Jurkat, Clone E6-1 (cell line): ENCODE results near the gene EPC2.
"Not testable (repeated sequence)": the region's sequence is repeated elsewhere in the genome, so short reads cannot be mapped to it uniquely, and the experiment has no call there.

Experiments used
- DNase-seq: peaks from one replicate; pipeline ENCODE4 v3.0.0-alpha.2; 2011; ENCODE audit warnings: low read depth, low spot score
- H3K4me3 ChIP-seq: 2 replicates; pipeline ENCODE4 v1.5.1; 2011; ENCODE audit warnings: mild to moderate bottlenecking, low read length, control low read depth, moderate library complexity

EPC2 gene

DNA sequence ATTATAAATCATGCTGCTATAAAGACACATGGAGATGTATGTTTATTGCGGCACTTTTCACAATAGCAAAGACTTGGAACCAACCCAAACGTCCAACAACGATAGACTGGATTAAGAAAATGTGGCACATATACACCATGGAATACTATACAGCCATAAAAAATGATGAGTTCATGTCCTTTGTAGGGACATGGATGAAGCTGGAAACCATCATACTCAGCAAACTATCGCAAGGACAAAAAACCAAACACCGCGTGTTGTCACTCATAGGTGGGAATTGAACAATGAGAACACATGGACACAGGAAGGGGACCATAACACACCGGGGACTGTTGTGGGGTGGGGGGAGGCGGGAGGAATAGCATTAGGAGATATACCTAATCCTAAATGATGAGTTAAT, 17.8 kb downstream of the EPC2 start:
- DNase-seq, H3K4me3 ChIP-seq: not testable (repeated sequence)

DNA sequence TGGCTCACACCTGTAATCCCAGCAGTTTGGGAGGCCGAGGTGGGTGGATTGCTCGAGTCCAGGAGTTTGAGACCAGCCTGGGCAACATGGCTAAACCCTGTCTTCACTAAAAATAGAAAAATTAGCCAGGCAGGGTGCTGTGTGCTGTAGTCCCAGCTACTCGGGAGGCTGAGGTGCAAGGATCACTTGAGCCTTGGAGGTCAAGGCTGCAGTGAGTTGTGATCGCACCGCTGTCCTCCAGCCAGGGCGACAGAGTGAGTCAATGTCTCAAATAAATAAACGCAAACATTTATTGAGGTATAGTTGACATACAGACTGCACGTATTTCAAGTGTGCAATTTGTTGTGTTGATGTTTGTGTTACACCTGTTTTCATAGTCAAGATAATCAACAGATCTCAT, 19.7 kb downstream of the EPC2 start:
- DNase-seq = no peak

DNA sequence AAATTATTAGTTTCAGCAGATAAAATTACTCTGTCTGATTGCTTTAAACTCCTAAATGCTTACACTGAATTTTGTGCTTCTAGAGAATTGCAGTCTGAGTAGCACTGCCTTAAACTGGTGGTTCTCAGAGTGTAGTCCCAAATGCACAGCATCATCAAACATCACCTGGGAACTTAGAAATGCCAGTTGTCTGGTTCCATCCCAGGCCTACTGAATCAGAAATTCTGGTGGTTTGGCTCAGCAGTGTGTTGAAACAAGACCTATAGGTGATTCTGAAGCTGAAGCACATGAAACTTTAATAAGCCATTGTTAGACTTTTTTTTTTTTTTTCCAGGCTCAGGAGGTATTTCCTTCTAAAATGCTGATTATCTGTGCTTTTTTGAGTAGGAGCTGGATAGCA, 22.0 kb downstream of the EPC2 start:
- DNase-seq = no peak
- H3K4me3 ChIP-seq = no peak overlapping the region

More for the DNA sequence above, 19.7 kb downstream of the EPC2 start:
- no peak overlapping the region for H3K4me3 ChIP-seq

DNA sequence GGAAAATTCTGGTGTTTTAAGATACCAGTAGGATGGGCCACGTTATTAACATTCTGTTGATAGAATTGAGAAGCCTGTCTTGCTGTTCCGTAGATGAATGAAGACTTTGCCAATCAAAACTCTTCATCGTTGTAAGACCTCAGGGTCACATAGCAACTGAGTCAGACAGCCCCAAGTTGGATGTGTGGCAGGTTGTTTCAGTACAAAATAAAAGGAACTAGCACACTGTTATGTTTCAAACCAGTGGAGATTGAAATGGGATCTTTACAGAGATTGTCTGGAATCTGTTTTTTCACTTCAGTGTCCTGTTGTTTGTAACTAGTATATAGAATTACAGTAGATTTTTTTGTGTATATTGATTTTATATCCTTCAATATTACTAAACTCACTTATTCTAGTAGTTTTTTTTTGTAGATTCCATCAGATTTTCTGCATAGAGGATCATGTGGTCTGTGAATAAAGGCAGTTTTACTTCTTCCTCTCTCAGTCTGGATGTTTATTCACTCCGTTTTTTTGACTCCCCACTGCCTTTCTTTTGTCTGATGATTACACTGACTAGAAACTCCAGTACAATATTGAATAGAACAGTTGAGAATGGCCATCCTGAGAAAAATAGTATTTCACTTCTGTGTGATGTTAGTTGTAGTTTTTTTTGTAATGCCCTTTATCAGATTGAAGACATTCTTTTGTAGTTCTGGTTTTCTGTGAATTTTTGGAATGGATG, 22.7 kb downstream of the EPC2 start:
- DNase-seq = no peak
- H3K4me3 ChIP-seq = no peak overlapping the region

DNA sequence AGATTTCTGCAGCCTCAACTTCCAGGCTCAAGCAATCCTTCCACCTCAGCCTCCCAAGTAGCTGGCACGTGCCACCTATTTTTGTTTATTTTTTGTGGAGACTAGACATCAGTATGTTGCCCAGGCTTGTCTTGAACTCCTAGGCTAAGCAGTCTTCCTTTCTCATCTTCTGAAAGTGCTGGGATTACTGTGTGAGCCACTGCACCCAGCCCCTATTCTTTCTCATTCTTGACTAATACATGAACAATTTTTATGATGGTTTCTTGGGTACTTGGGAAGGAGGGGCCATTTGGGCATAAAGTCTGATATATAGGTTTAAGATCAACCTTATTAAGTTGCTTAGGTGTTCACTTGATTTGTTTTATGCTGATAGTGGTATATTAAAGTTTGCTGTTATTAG, 26.2 kb downstream of the EPC2 start:
- H3K4me3 ChIP-seq = no peak overlapping the region
- no peak for DNase-seq

DNA sequence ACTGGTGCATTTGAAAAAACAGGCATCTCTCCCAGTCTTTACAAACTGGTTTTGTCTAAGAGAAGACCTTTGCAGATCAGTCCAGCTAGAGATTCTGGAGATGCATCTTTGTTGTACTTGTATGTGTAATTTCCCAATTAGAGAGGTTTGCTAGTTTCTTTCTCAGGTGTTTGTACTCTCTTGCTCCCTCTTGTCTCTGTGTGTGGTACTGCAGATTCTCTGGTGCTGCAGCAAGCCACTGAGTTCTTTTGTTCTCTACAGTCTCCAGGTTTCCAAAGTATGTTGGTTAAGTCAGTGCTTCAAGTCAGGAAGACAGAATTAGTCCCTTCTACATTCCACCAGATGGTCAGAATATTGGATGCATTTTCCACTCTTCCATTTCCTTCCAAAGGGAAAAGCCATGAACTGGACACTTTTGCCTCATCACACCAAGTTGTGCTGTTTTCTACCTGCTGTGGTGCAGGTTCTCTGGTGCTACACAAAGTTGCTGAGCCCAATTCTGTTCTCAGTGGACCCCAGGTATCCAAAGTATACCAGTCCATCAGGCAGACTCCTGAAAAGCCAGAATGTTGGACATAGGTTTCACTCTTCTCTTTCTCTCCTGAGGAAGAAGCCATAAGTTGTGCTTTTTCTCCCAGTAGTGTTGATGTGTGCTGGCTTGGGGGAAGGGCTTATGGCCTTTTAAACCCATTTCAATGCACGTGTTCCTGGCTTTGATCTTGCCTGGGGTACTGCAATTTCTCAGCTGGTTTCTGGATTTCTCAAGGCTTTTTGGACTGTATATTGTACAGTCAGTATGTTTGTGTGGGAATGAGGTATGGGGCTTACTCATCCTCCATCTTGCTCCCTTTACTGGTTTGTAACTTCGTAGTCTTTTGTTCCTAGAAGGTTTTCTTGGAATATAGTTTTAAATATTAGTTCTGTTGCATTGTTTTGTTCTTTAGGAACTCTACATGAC, 29.8 kb downstream of the EPC2 start:
- no peak overlapping the region for H3K4me3 ChIP-seq
- DNase-seq = peak; percentile 43

DNA sequence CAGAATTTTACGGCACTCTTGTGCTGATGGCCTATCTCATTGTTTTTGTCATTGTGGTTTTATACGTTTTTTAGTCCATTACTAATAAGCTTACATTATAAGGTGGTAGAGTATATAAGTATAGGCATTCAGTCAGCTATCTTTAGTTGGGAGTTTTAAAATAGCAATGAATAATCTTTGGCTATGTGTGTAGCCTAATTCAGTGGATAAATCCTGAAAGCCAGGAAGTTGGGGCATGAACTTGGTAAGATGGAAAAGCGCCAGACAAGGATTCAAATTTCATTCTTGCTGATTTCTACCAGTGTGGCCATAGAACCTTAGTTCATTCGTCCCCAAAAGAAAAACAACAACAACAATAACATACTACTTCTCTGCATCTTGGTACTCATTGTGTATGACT, 31.2 kb downstream of the EPC2 start:
- no peak for DNase-seq
- no peak overlapping the region for H3K4me3 ChIP-seq

DNA sequence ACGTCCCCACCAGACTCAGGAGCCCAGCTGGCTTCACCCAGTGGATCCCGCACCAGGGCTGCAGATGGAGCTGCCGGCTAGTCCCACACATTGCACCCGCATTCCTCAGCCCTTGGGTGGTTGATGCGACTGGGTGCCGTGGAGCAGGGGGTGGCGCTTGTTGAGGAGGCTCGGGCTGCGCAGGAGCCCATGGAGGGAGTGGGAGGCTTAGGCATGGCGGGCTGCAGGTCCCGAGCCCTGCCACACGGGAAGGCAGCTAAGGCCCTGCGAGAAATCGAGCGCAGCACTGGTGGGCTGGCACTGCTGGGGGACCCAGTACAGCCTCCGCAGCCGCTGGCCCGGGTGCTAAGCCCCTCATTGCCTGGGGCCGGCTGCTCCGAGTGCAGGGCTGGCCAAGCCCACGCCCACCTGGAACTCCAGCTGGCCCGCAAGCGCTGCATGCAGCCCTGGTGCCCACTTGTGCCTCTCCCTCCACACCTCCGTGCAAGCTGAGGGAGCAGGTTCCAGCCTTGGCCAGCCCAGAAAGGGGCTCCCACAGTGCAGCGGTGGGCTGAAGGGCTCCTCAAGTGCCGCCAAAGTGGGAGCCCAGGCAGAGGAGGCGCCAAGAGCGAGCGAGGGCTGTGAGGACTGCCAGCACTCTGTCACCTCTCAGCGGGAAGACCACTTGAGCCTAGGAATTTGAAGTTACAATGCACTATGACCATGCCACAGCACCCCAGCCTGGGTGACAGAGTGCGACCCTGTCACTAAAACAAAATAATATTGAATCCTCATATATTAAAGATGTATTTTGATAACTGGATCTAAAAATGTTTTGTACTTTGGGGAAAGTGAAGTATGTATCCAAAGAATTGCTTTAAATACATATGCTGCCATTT, 34.0 kb downstream of the EPC2 start:
- not testable (repeated sequence) for DNase-seq, H3K4me3 ChIP-seq

DNA sequence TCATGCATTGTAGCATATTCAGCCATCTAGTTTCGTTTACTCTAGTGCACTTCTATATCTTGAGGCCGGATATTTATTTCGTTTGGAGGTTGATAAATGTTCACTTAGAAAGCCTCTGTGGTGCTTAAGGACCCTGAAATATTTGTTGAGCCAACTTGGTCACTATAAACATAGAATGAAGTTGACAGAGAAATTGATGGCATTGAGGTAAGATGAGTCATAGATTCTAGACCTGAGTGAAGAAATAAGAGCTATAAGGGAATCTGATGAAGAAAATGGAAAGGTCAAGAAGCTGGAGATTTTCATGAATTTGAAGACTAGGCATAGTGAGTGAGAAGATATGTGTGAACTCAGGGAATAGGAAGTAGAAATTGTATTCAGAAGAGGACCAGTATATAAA, 35.9 kb downstream of the EPC2 start:
- DNase-seq = no peak
- H3K4me3 ChIP-seq = no peak overlapping the region

DNA sequence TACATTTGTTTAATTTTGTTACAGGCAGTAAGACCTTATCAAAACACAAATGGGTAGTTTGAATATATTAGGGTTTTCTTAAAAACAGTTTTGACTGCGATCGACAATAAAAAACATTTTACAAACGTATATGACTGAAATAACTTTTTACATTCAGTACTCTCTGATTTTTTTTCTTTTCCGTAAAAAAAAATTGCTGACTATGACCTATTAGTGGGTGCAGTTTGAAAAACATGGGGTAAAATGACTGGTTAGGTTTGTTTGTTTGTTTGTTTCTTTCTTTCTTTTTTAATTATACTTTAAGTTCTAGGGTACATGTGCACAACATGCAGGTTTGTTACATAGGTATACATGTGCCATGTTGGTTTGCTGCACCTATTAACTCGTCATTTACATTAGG, 36.9 kb downstream of the EPC2 start:
- no peak for DNase-seq

DNA sequence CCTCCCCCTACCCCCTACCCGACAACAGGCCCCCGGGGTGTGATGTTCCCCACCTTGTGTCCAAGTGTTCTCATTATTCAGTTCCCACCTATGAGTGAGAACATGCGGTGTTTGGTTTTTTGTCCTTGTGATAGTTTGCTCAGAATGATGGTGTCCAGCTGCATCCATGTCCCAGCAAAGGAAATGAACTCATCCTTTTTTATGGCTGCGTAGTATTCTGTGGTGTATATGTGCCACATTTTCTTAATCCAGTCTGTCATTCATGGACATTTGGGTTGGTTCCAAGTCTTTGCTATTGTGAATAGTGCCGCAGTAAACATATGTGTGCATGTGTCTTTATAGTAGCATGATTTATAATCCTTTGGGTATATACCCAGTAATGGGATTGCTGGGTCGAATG, 37.3 kb downstream of the EPC2 start:
- not testable (repeated sequence) for H3K4me3 ChIP-seq, DNase-seq

More for the DNA sequence above, 36.9 kb downstream of the EPC2 start:
- no peak overlapping the region for H3K4me3 ChIP-seq

DNA sequence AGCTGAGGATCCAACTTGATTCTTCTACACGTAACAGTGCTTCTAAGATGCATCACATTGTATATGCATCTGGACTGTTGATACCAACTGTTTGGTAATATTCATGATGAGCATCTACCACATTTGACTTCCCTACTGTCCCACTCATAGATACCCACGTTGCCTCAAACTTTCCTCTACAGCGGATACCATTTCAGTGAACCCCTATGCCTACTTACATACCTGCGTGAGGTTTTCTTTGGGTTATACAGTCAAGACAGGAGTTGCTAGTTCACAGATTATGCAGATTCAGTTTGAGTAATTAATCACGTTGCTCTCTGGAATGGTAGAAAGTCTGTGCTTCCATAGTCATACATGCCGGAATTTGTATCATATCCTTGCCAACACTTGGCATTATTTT, 40.0 kb downstream of the EPC2 start:
- no peak overlapping the region for H3K4me3 ChIP-seq
- DNase-seq = no peak

DNA sequence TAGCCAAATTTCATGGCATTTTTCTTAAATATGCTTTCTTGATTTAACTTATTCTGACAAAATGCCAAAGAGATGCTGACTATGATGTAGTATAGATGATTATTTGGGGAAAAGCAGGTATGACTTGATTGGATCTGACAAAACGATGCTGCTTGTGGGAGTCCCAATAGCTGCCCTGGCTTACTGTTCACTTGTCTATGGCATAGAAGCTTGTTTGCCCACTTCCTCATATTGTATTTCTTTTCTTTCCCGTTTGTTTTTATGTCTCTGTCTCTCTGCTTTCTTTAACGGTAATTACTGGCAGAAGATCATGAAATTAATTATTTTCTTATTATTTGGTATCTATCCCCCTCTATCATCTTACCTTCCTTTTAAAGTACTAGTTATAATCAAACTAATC, 43.0 kb downstream of the EPC2 start:
- H3K4me3 ChIP-seq = no peak overlapping the region
- DNase-seq = no peak

DNA sequence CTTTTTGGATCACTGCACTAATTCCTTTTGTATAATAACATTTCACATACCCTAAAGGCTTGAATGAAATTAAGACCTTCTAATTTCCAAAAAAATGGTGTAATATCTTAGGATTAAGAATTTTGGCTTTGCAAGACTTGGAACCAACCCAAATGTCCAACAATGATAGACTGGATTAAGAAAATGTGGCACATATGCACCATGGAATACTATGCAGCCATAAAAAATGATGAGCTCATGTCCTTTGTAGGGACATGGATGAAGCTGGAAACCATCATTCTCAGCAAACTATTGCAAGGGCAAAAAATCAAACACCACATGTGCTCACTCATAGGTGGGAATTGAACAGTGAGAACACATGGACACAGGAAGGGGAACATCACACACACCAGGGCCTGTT, 43.5 kb downstream of the EPC2 start:
- H3K4me3 ChIP-seq, DNase-seq: not testable (repeated sequence)

DNA sequence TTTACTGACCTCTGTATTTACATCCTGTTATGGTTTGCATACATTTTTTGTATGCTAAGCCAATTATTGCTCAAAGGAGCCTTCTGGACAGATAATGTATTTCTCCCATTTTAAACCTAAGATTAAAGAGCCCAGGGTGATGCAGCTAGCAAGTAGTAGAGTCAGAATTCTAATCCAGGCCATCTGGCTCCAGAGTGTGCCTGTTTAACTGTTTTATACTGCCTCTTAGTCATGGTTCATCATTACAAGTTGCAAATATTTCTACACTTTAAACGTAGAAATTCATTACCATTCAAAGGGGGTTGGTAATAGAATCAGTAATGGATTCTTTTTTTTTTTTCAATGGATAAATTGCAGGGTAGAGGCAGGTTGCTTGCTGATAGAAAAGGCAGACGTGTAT, 52.4 kb downstream of the EPC2 start:
- no peak overlapping the region for H3K4me3 ChIP-seq
- DNase-seq = no peak

DNA sequence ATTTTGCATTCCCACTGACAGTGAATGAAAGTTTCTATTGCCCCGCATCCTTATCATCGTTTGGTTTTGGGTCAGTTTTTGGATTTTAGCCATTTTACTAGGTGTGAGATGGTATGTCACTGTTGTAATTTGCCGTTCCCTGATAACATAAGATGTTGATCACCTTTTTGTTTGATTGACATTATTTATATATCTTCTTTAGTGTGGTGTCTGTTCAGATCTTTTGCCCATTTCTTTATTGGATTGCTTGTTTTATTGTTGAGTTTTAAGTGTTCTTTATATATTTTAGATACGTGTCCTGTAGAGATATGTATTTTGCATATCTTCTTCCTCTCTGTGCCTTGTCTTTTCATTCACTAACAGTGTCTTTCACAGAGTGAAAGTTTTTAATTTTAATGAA, 55.3 kb downstream of the EPC2 start:
- no peak for DNase-seq
- H3K4me3 ChIP-seq = no peak overlapping the region

DNA sequence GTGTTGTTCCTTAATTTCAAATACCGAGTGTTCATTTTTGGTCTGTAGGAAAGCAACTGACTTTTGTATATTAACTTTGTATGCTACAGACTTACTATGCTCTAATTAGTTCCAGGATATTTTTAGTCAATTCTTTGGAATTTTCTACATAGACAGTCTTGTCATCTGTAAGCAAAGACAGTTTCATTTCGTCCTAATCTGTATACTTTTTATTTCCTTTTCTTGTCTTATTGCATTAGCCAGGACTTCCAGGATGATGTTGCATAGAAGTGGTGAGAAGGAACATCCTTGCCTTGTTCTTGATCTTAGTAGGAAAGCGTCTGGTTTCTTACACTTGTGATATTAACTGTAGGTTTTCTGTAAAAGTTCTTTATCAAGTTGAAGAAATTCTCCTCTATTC, 56.5 kb downstream of the EPC2 start:
- DNase-seq = no peak
- no peak overlapping the region for H3K4me3 ChIP-seq

DNA sequence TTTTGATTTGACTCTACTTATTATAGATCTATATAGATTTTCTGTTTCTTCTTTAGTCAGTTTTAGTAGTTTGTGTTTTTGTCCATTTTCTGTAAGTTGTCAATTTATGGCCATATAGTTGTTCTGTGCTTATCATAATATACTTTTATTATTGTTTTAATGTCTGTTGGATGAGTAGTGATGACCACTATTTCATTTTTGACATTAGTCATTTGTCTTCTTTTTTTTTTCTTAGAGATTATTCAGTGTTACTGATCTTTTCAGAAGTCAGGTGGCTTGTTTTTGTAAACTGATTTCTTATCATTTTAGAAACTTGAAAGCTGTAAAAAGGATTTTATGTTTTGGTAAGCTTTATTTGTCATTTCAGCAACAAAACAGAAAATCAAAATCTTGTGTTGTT, 57.3 kb downstream of the EPC2 start:
- no peak for DNase-seq

DNA sequence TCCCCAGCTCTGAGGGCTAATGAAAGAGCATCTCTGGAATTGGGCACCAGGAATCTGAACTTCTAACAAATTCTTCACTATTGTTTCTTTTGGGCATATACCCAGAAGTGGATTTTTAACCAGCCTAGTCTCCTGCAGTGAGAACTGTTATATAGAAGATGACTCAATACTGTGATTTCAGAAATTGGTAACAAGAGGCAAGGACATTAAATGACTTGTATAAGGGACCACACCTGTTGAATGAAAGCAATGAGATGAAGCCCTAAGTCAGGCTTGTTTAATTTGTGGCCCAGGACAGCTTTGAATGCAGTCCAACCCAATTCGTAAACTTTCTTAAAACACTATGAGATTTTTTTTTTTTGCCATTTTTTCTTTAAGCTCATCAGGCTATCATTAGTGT, 57.9 kb downstream of the EPC2 start:
- no peak for DNase-seq
- no peak overlapping the region for H3K4me3 ChIP-seq

More for the DNA sequence above, 57.3 kb downstream of the EPC2 start:
- H3K4me3 ChIP-seq = no peak overlapping the region
